GM12878 (cell line): ENCODE measurements around the gene DPH7. TPM values are rescaled to one million over a fixed set of nuclear protein-coding genes. Genes with fewer than 3 reads are reported as not detected.

Experiments used
- ATAC-seq: fragments of 200-7000 bp; cut with Tn5 transposase; 3 replicates; pipeline ENCODE4 v1.9.1; 2020; ENCODE audit warnings: mild to moderate bottlenecking, moderate library complexity
- BruUV-seq: library from RNA; stranded (reverse); fragments of 400-500 nt; replicated peaks from 2 replicates; lab custom pipeline; 2021; lab: Mats Ljungman, UMichigan
- CTCF ChIA-PET: fragments of 300-600 bp; sonication (Branson Sonifier 250); formaldehyde crosslinking; extraction: SDS; loops from one replicate; lab custom pipeline; 2021; ENCODE audit warnings: inconsistent platforms; lab: Yijun Ruan, JAX
- POLR2A ChIA-PET: fragments of 350-600 bp; formaldehyde crosslinking; extraction: SDS; loops from one replicate; lab custom pipeline; 2021; ENCODE audit warnings: inconsistent platforms; lab: Charles Lee
- RAD21 ChIA-PET: fragments of 300-600 bp; sonication (Branson Sonifier 250); formaldehyde crosslinking; loops from one replicate; lab custom pipeline; 2023; ENCODE audit warnings: antibody characterized with exemption; ENCODE audit not compliant: unreplicated experiment; lab: Charles Lee
- SMC1A ChIA-PET: fragments of 300-600 bp; sonication (Branson Sonifier 250); formaldehyde crosslinking; loops from one replicate; lab custom pipeline; 2023; ENCODE audit not compliant: unreplicated experiment, uncharacterized antibody; lab: Charles Lee
- DNase-seq: peaks from one replicate; pipeline ENCODE4 v3.0.0-alpha.2; 2011; ENCODE audit warnings: low read depth, low spot score
- FAIRE-seq: peaks from 3 replicates; lab custom pipeline; 2011; peaks lifted over from hg19 to GRCh38; lab: Jason Lieb, UNC
- H2AFZ ChIP-seq: 2 replicates; pipeline ENCODE4 v1.6.0; 2011; ENCODE audit warnings: low read depth, low read length, control low read depth; ENCODE audit not compliant: control insufficient read depth
- H3K27ac ChIP-seq: 2 replicates; pipeline ENCODE4 v1.5.1; 2011; ENCODE audit warnings: control low read depth; ENCODE audit not compliant: control insufficient read depth, insufficient read depth
- H3K27me3 ChIP-seq, 2 experiments: replicated peaks in 1 of 2; 2 replicates each; pipeline versions ENCODE4 v1.6.0 to v1.6.1; 2011; ENCODE audit warnings: low read length in 1 of 2; ENCODE audit not compliant: control insufficient read depth in 2 of 2, insufficient read depth in 2 of 2
- H3K36me3 ChIP-seq, 2 experiments: 2 replicates each; pipeline ENCODE4 v1.5.1; 2011; ENCODE audit warnings: low read length in 1 of 2; ENCODE audit not compliant: control insufficient read depth in 2 of 2, insufficient read depth in 2 of 2
- H3K4me1 ChIP-seq: 2 replicates; pipeline ENCODE4 v1.6.1; 2011; ENCODE audit warnings: mild to moderate bottlenecking, low read length, moderate library complexity, mixed read lengths; ENCODE audit not compliant: control insufficient read depth, insufficient read depth
- H3K4me2 ChIP-seq: 2 replicates; pipeline ENCODE4 v1.6.0; 2011; ENCODE audit warnings: control low read depth; ENCODE audit not compliant: control insufficient read depth, insufficient read depth
- H3K4me3 ChIP-seq: fragments of 200-600 bp; sonication (generic); 2 replicates; pipeline ENCODE4 v1.5.1; 2016
- H3K79me2 ChIP-seq: 2 replicates; pipeline ENCODE4 v1.6.0; 2011; ENCODE audit warnings: low read length; ENCODE audit not compliant: control insufficient read depth, insufficient read depth
- H3K9ac ChIP-seq: 2 replicates; pipeline ENCODE4 v1.8.0; 2011; ENCODE audit warnings: low read length, control low read depth, mixed read lengths; ENCODE audit not compliant: control insufficient read depth, insufficient read depth
- H3K9me3 ChIP-seq: replicated peaks from 3 replicates; pipeline ENCODE4 v1.5.1; 2011; ENCODE audit warnings: mild to moderate bottlenecking, low read length; ENCODE audit not compliant: control insufficient read depth, insufficient read depth
- H4K20me1 ChIP-seq: 2 replicates; pipeline ENCODE4 v1.6.0; 2011; ENCODE audit not compliant: control insufficient read depth, insufficient read depth
- MXI1 ChIP-seq: fragments of 150-350 bp; IDR thresholded peaks from 2 replicates; pipeline ENCODE4 v1.6.1; 2011; ENCODE audit warnings: low read depth, mild to moderate bottlenecking, inconsistent platforms, low read length, improper control_type of control experiment
- SUZ12 ChIP-seq: fragments of 200-600 bp; sonication (generic); IDR thresholded peaks from one replicate; pipeline ENCODE4 v1.6.1; 2018; ENCODE audit warnings: antibody characterized with exemption, mild to moderate bottlenecking; ENCODE audit not compliant: unreplicated experiment
- ZNF384 ChIP-seq: IDR thresholded peaks from 2 replicates; pipeline ENCODE4 v1.6.1; 2012; ENCODE audit warnings: low read depth, mild to moderate bottlenecking, low read length, improper control_type of control experiment, borderline replicate concordance
- WGBS: methylation state at CpG from one replicate; pipeline ENCODE4 v1.1.6; 2016; ENCODE audit warnings: low lambda C conversion rate; ENCODE audit not compliant: insufficient replicate concordance, insufficient coverage; ENCODE audit errors: missing lambda C conversion rate; 5-methylcytosine and 5-hydroxymethylcytosine counted together
- in situ Hi-C: fragments of 300-500 bp; cut with MboI; formaldehyde crosslinking; loops from 9 replicates; pipeline ENCODE4 v1.14.3; 2018; ENCODE audit warnings: mixed read lengths
- intact Hi-C: fragments of 100-400 bp; cut with micrococcal nuclease; formaldehyde crosslinking; loops from one replicate; pipeline ENCODE4 v1.14.2; 2022; ENCODE audit not compliant: unreplicated experiment
- polyA plus RNA-seq, 11 experiments: library from polyadenylated mRNA; depleted of rRNA in 4 of 11; unstranded in 6 of 11; stranded (reverse) in 5 of 11; fragments of >200 nt; fragmentation: Nextera tagmentation in 4 of 11; fragmentation: Illumina TruSeq in 1 of 11; extraction: Ambion mirVana in 4 of 11; extraction: Trizol in 1 of 11; gene quantifications; 1 replicate in 1 of 11; 2 replicates in 10 of 11; pipeline versions ENCODE4 v1.2.1 to v1.2.3, GENCODE V29; 2011 to 2016; ENCODE audit warnings: inconsistent platforms in 2 of 11, missing spikeins in 2 of 11, low read depth in 1 of 11
- total RNA-seq, 4 experiments: library from RNA; depleted of rRNA in 3 of 4; stranded (reverse); fragments of >200 nt in 3 of 4; fragmentation: Illumina TruSeq in 1 of 4; extraction: Trizol in 1 of 4; gene quantifications; 2 replicates each; pipeline versions ENCODE4 v1.2.1 to v1.2.3, GENCODE V29; 2013 to 2021
- TF ChIP-seq, protein P1 (sequence below): fragments of 450-650 bp; IDR thresholded peaks from 2 replicates; pipeline ENCODE4 v1.6.1; 2017; ENCODE audit warnings: antibody characterized with exemption, mild to moderate bottlenecking, moderate library complexity
- TF ChIP-seq, protein P2 (sequence below): fragments of 450-650 bp; IDR thresholded peaks from 2 replicates; pipeline ENCODE4 v1.6.1; 2014; ENCODE audit warnings: mild to moderate bottlenecking

DPH7 gene
- total and polyA plus RNA-seq, 10 of the 15 experiments (the other 5 are each of a cell fraction or from before 2014, with no cell fraction given), result 8.7 to 40.0 (median 28.1) TPM

DNA sequence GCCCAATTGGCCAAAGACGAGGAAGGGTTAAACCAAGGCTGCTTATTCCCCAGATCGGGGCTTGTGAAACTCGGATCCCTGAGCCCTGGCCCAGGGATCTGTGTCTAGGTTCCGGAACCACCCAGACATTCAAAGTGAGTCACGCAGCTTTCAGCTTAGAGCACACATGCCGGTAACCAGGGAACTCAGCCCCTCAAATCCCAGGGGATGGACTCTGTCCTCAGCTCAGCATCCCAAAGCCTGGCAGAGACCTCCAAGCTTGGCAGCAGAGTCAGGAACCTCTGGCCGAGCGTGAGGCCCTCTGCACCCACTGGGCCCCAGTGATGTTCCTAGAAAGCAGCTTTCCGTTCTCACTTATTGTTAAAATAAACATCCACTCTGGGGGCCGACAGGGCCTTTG, 33.6 kb downstream of the DPH7 start:
- Histone ChIP-seq H3K9me3 (no peaks in the 10 kb centered on the region; the same call in 2 of the 3 replicates), H3K36me3 (no peaks in the 10 kb centered on the region), H2AFZ (no peak overlapping the region), H3K27me3 (no peaks in the 10 kb centered on the region; a peak in 1 of 4 replicates), H3K4me3 (no peak overlapping the region), H4K20me1 (no peaks in the 10 kb centered on the region), H3K27ac (no peak overlapping the region), H3K9ac (no peak overlapping the region), H3K4me2 (no peak overlapping the region), H3K4me1 (peaks cover 6% of the 10 kb centered on the region), H3K79me2 (no peaks in the 10 kb centered on the region)
- FAIRE-seq (no peak), DNase-seq (no peak), ATAC-seq (no peak)
- TF ChIP-seq ZNF384 (no peak), MXI1 (no peak), SUZ12 (no peak)
- TF ChIP-seq, protein P1, sequence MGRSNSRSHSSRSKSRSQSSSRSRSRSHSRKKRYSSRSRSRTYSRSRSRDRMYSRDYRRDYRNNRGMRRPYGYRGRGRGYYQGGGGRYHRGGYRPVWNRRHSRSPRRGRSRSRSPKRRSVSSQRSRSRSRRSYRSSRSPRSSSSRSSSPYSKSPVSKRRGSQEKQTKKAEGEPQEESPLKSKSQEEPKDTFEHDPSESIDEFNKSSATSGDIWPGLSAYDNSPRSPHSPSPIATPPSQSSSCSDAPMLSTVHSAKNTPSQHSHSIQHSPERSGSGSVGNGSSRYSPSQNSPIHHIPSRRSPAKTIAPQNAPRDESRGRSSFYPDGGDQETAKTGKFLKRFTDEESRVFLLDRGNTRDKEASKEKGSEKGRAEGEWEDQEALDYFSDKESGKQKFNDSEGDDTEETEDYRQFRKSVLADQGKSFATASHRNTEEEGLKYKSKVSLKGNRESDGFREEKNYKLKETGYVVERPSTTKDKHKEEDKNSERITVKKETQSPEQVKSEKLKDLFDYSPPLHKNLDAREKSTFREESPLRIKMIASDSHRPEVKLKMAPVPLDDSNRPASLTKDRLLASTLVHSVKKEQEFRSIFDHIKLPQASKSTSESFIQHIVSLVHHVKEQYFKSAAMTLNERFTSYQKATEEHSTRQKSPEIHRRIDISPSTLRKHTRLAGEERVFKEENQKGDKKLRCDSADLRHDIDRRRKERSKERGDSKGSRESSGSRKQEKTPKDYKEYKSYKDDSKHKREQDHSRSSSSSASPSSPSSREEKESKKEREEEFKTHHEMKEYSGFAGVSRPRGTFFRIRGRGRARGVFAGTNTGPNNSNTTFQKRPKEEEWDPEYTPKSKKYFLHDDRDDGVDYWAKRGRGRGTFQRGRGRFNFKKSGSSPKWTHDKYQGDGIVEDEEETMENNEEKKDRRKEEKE, result no peak
- TF ChIP-seq, protein P2, sequence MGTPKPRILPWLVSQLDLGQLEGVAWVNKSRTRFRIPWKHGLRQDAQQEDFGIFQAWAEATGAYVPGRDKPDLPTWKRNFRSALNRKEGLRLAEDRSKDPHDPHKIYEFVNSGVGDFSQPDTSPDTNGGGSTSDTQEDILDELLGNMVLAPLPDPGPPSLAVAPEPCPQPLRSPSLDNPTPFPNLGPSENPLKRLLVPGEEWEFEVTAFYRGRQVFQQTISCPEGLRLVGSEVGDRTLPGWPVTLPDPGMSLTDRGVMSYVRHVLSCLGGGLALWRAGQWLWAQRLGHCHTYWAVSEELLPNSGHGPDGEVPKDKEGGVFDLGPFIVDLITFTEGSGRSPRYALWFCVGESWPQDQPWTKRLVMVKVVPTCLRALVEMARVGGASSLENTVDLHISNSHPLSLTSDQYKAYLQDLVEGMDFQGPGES, result no peak
- intact Hi-C loops (no loop called here), in situ Hi-C loops (no loop called here)
- CTCF ChIA-PET, result interaction anchor here (1.1 to 1.8 kb wide), 2 partner anchors 10 to 42 kb away, joined by 3 to 11 read pairs; no protein-coding TSS in a partner anchor
- POLR2A ChIA-PET, result no interaction called here
- SMC1A ChIA-PET, result interaction anchor here (1.3 kb wide), 1 partner anchor 10 kb away, joined by 3 read pairs; no protein-coding TSS in a partner anchor
- 70% methylated on average over 10 of the region's 10 CpGs for WGBS
- RAD21 ChIA-PET, result interaction anchor here (1.0 kb wide), 1 partner anchor 10 kb away, joined by 3 read pairs; no protein-coding TSS in a partner anchor
- no TSS peak for BruUV-seq
